K562 (cell line): ENCODE measurements around the gene SPATA32. TPM values are rescaled to one million over a fixed set of nuclear protein-coding genes. Genes with fewer than 3 reads are reported as not detected.

ENCODE experiments used
- ATF1 ChIP-seq, 2 experiments: fragments of 450-650 bp in 1 of 2; IDR thresholded peaks; 2 replicates each; pipeline ENCODE4 v1.6.1; 2016; ENCODE audit warnings: missing compliant biosample characterization in 1 of 2, missing genetic modification characterization in 1 of 2
- C11orf30 ChIP-seq: fragments of 450-650 bp; IDR thresholded peaks from 2 replicates; pipeline ENCODE4 v1.6.1; 2016; ENCODE audit warnings: low read depth, mild to moderate bottlenecking
- GTF2E2 ChIP-seq: fragments of 200-800 bp; sonication (Bioruptor generic); IDR thresholded peaks from 2 replicates; pipeline ENCODE4 v1.6.1; 2016; ENCODE audit warnings: missing genetic modification characterization, missing compliant biosample characterization
- HNRNPK ChIP-seq: fragments of 200-400 bp; formaldehyde crosslinking; IDR thresholded peaks from one replicate; pipeline ENCODE4 v1.6.1; 2018; ENCODE audit warnings: mild to moderate bottlenecking, low read depth, low read length; ENCODE audit not compliant: poor library complexity, severe bottlenecking
- KLF6 ChIP-seq: fragments of 250-450 bp; sonication (Bioruptor Pico); IDR thresholded peaks from 2 replicates; pipeline ENCODE4 v1.4.0; 2020; ENCODE audit warnings: mild to moderate bottlenecking, moderate library complexity, borderline replicate concordance
- PHF21A ChIP-seq: fragments of 450-650 bp; IDR thresholded peaks from 2 replicates; pipeline ENCODE4 v1.6.1; 2017; ENCODE audit warnings: low read depth, borderline replicate concordance
- SMAD4 ChIP-seq: fragments of 250-450 bp; sonication (Bioruptor Pico); conservative IDR thresholded peaks from 2 replicates; pipeline ENCODE4 v1.8.0; 2021; ENCODE audit warnings: inconsistent platforms, mild to moderate bottlenecking, moderate library complexity
- SOX6 ChIP-seq: fragments of 450-650 bp; IDR thresholded peaks from 2 replicates; pipeline ENCODE4 v1.6.1; 2014; ENCODE audit warnings: mild to moderate bottlenecking
- SRSF3 ChIP-seq: fragments of 200-400 bp; formaldehyde crosslinking; IDR thresholded peaks from 2 replicates; pipeline ENCODE4 v1.6.1; 2016; ENCODE audit warnings: mild to moderate bottlenecking, low read length, moderate library complexity; ENCODE audit not compliant: insufficient read depth
- SRSF7 ChIP-seq: fragments of 200-400 bp; formaldehyde crosslinking; optimal IDR thresholded peaks from 2 replicates; pipeline ENCODE3; 2017; ENCODE audit warnings: mild to moderate bottlenecking, low read depth, low read length
- STAT5A ChIP-seq: IDR thresholded peaks from 2 replicates; pipeline ENCODE4 v1.6.1; 2012; ENCODE audit warnings: low read length, inconsistent platforms, borderline replicate concordance
- TAF7 ChIP-seq: fragments of 450-650 bp; IDR thresholded peaks from 2 replicates; pipeline ENCODE4 v1.6.1; 2016; ENCODE audit warnings: missing genetic modification characterization, missing compliant biosample characterization
- YBX1 ChIP-seq: fragments of 450-650 bp; IDR thresholded peaks from 2 replicates; pipeline ENCODE4 v1.7.1; 2016; ENCODE audit warnings: mild to moderate bottlenecking
- ZNF668 ChIP-seq: fragments of 250-450 bp; sonication (Bioruptor Pico); IDR thresholded peaks from 2 replicates; pipeline ENCODE4 v1.8.0; 2022; ENCODE audit warnings: mild to moderate bottlenecking, inconsistent platforms
- polyA plus RNA-seq, 8 experiments: library from polyadenylated mRNA; depleted of rRNA in 4 of 8; stranded (reverse) in 5 of 8; unstranded in 3 of 8; fragments of >200 nt; fragmentation: Nextera tagmentation in 2 of 8; fragmentation: Illumina TruSeq in 1 of 8; extraction: Ambion mirVana in 2 of 8; extraction: Trizol in 1 of 8; gene quantifications; 2 replicates each; pipeline versions ENCODE4 v1.2.1 to v1.2.3, GENCODE V29; 2011 to 2014; ENCODE audit warnings: inconsistent platforms in 1 of 8, missing spikeins in 1 of 8
- total RNA-seq, 7 experiments: library from RNA; depleted of rRNA in 6 of 7; stranded (reverse); fragments of >200 nt in 6 of 7; fragmentation: Illumina TruSeq in 2 of 7; extraction: Trizol in 2 of 7; gene quantifications; 2 replicates each; pipeline versions ENCODE4 v1.2.1 to v1.2.3, GENCODE V29; 2011 to 2021; ENCODE audit warnings: low replicate concordance in 1 of 7
- TF ChIP-seq, protein P1 (sequence below): fragments of 450-650 bp; IDR thresholded peaks from 2 replicates; pipeline ENCODE4 v1.6.1; 2016; ENCODE audit warnings: low read depth
- TF ChIP-seq, protein P2 (sequence below): fragments of 200-400 bp; formaldehyde crosslinking; IDR thresholded peaks from 2 replicates; pipeline ENCODE4 v1.6.1; 2017; ENCODE audit warnings: mild to moderate bottlenecking, low read depth, low read length, moderate library complexity
- TF ChIP-seq, protein P3 (sequence below): sonication (generic); formaldehyde crosslinking; IDR thresholded peaks from 2 replicates; pipeline ENCODE4 v1.4.0; 2020; ENCODE audit warnings: mild to moderate bottlenecking, missing genetic modification reagents

The SPATA32 gene
- total and polyA plus RNA-seq, 9 of the 15 experiments (the other 6 are each of a cell fraction or from before 2014, with no cell fraction given): 0.03 to 0.06 TPM; not detected in 7

DNA sequence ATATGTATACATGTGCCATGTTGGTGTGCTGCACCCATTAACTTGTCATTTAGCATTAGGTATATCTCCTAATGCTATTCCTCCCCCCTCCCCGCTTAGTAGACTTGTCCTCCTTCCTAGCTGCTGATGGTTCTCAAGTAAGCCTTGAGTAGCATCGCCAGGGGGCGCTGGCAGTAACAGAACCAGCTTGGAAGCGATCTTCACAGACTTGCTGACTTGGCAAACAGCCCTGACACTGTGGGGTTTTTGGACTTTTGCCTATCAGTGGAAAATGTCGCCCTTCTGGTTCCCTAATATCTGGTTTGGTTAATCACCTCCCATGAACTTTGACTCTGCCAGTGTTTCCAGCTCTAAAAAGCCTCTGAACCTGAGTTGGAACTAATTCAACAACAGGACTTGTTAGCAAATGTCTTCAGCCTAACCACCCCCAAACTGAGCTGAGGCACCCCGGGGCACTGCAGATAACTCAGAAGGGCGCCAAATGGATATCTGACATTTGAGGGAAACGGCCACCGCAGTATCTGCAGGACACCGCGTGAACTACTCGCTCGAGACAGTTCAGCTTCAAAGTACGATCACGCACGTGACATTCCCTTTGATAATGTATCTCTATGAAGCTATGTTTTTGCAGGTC, 15.4 kb upstream of the SPATA32 start (continued):
- TF ChIP-seq, protein P1, sequence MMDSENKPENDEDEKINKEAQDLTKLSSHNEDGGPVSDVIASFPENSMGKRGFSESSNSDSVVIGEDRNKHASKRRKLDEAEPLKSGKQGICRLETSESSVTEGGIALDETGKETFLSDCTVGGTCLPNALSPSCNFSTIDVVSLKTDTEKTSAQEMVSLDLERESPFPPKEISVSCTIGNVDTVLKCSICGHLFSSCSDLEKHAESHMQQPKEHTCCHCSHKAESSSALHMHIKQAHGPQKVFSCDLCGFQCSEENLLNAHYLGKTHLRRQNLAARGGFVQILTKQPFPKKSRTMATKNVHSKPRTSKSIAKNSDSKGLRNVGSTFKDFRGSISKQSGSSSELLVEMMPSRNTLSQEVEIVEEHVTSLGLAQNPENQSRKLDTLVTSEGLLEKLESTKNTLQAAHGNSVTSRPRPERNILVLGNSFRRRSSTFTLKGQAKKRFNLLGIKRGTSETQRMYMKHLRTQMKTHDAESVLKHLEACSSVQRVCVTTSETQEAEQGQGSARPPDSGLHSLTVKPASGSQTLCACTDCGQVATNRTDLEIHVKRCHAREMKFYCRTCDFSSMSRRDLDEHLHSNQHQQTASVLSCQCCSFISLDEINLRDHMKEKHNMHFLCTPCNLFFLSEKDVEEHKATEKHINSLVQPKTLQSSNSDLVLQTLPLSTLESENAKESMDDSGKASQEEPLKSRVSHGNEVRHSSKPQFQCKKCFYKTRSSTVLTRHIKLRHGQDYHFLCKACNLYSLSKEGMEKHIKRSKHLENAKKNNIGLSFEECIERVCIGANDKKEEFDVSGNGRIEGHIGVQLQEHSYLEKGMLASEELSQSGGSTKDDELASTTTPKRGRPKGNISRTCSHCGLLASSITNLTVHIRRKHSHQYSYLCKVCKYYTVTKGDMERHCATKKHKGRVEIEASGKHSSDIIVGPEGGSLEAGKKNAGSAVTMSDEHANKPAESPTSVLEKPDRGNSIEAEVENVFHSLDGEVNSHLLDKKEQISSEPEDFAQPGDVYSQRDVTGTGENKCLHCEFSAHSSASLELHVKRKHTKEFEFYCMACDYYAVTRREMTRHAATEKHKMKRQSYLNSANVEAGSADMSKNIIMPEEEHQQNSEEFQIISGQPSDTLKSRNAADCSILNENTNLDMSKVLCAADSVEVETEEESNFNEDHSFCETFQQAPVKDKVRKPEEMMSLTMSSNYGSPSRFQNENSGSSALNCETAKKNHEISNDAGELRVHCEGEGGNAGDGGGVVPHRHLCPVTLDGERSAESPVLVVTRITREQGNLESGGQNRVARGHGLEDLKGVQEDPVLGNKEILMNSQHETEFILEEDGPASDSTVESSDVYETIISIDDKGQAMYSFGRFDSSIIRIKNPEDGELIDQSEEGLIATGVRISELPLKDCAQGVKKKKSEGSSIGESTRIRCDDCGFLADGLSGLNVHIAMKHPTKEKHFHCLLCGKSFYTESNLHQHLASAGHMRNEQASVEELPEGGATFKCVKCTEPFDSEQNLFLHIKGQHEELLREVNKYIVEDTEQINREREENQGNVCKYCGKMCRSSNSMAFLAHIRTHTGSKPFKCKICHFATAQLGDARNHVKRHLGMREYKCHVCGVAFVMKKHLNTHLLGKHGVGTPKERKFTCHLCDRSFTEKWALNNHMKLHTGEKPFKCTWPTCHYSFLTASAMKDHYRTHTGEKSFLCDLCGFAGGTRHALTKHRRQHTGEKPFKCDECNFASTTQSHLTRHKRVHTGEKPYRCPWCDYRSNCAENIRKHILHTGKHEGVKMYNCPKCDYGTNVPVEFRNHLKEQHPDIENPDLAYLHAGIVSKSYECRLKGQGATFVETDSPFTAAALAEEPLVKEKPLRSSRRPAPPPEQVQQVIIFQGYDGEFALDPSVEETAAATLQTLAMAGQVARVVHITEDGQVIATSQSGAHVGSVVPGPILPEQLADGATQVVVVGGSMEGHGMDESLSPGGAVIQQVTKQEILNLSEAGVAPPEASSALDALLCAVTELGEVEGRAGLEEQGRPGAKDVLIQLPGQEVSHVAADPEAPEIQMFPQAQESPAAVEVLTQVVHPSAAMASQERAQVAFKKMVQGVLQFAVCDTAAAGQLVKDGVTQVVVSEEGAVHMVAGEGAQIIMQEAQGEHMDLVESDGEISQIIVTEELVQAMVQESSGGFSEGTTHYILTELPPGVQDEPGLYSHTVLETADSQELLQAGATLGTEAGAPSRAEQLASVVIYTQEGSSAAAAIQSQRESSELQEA: no peak
- no peak for TF ChIP-seq STAT5A
- TF ChIP-seq, protein P2, sequence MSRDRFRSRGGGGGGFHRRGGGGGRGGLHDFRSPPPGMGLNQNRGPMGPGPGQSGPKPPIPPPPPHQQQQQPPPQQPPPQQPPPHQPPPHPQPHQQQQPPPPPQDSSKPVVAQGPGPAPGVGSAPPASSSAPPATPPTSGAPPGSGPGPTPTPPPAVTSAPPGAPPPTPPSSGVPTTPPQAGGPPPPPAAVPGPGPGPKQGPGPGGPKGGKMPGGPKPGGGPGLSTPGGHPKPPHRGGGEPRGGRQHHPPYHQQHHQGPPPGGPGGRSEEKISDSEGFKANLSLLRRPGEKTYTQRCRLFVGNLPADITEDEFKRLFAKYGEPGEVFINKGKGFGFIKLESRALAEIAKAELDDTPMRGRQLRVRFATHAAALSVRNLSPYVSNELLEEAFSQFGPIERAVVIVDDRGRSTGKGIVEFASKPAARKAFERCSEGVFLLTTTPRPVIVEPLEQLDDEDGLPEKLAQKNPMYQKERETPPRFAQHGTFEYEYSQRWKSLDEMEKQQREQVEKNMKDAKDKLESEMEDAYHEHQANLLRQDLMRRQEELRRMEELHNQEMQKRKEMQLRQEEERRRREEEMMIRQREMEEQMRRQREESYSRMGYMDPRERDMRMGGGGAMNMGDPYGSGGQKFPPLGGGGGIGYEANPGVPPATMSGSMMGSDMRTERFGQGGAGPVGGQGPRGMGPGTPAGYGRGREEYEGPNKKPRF: no peak
- no peak for TF ChIP-seq ATF1 (CRISPR knock-in tag; IDR thresholded peaks at IDR 0.05)
- peak; percentile 45; the same call in 1 of the 2 replicates for TF ChIP-seq ATF1 (tag; IDR thresholded peaks at IDR 0.05)
- TF ChIP-seq PHF21A: no peak
- TF ChIP-seq, protein P3, sequence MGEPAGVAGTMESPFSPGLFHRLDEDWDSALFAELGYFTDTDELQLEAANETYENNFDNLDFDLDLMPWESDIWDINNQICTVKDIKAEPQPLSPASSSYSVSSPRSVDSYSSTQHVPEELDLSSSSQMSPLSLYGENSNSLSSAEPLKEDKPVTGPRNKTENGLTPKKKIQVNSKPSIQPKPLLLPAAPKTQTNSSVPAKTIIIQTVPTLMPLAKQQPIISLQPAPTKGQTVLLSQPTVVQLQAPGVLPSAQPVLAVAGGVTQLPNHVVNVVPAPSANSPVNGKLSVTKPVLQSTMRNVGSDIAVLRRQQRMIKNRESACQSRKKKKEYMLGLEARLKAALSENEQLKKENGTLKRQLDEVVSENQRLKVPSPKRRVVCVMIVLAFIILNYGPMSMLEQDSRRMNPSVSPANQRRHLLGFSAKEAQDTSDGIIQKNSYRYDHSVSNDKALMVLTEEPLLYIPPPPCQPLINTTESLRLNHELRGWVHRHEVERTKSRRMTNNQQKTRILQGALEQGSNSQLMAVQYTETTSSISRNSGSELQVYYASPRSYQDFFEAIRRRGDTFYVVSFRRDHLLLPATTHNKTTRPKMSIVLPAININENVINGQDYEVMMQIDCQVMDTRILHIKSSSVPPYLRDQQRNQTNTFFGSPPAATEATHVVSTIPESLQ (CRISPR knock-in tag): no peak
- no peak for TF ChIP-seq SRSF7
- no peak for TF ChIP-seq TAF7 (tag)
- no peak for TF ChIP-seq SRSF3
- TF ChIP-seq GTF2E2 (tag): no peak
- TF ChIP-seq SOX6: no peak
- no peak for TF ChIP-seq HNRNPK
- peak; percentile 100 for TF ChIP-seq C11orf30
- TF ChIP-seq KLF6 (CRISPR knock-in tag): peak; percentile 12; the same call in 1 of the 2 replicates
- peak; percentile 67 for TF ChIP-seq SMAD4 (CRISPR knock-in tag)
- TF ChIP-seq YBX1: no peak
- TF ChIP-seq ZNF668: no peak
